OCI-LY1 (cell line): ENCODE data around the gene PCNX2.

Experiments
- H2AFZ ChIP-seq: fragments of 200-600 bp; sonication (generic), shearing (Covaris generic); 2 replicates; pipeline ENCODE4 v1.6.0; 2014; ENCODE audit warnings: antibody characterized with exemption, mild to moderate bottlenecking, low read length
- H3F3A ChIP-seq: fragments of 200-600 bp; sonication (generic), shearing (Covaris generic); 2 replicates; pipeline ENCODE4 v1.6.0; 2014; ENCODE audit warnings: mild to moderate bottlenecking, antibody characterized with exemption, low read length, moderate library complexity; ENCODE audit not compliant: insufficient read depth
- H3K27ac ChIP-seq: fragments of 200-600 bp; sonication (generic); 2 replicates; pipeline ENCODE4 v1.5.1; 2014; ENCODE audit warnings: low read length, mixed run types, mild to moderate bottlenecking, low read depth; ENCODE audit not compliant: poor library complexity, severe bottlenecking
- H3K27me3 ChIP-seq: fragments of 200-600 bp; sonication (generic); 2 replicates; pipeline ENCODE4 v1.6.0; 2014; ENCODE audit warnings: antibody characterized with exemption, mild to moderate bottlenecking, low read length, moderate library complexity; ENCODE audit not compliant: insufficient read depth
- H3K36me3 ChIP-seq: fragments of 200-600 bp; sonication (generic); 2 replicates; pipeline ENCODE4 v1.6.1; 2014; ENCODE audit warnings: mild to moderate bottlenecking, antibody characterized with exemption, low read length, moderate library complexity, mixed read lengths; ENCODE audit not compliant: insufficient read depth
- H3K4me1 ChIP-seq: fragments of 200-600 bp; sonication (generic); 2 replicates; pipeline ENCODE4 v1.5.1; 2014; ENCODE audit warnings: mild to moderate bottlenecking, low read length, moderate library complexity; ENCODE audit not compliant: insufficient read depth, severe bottlenecking
- H3K4me2 ChIP-seq: fragments of 200-600 bp; sonication (generic), shearing (Covaris generic); 2 replicates; pipeline ENCODE4 v1.6.1; 2014; ENCODE audit warnings: low read length
- H3K4me3 ChIP-seq: fragments of 200-600 bp; sonication (generic); 2 replicates; pipeline ENCODE4 v1.5.1; 2014; ENCODE audit warnings: low read length, low read depth, mild to moderate bottlenecking, mixed read lengths; ENCODE audit not compliant: poor library complexity, severe bottlenecking
- H3K79me2 ChIP-seq: fragments of 200-600 bp; shearing (Covaris generic); 2 replicates; pipeline ENCODE4 v1.6.1; 2016; ENCODE audit warnings: mixed run types, low read length, mixed read lengths; ENCODE audit not compliant: insufficient read depth
- H3K9ac ChIP-seq: fragments of 200-600 bp; sonication (generic), shearing (Covaris generic); 2 replicates; pipeline ENCODE4 v1.6.1; 2014; ENCODE audit warnings: mild to moderate bottlenecking, low read length, mixed read lengths
- H3K9me2 ChIP-seq: fragments of 200-600 bp; sonication (generic), shearing (Covaris generic); 2 replicates; pipeline ENCODE4 v1.6.1; 2014; ENCODE audit warnings: low read depth, mild to moderate bottlenecking, low read length, mixed read lengths
- H3K9me3 ChIP-seq: fragments of 200-600 bp; shearing (Covaris generic); 2 replicates; pipeline ENCODE4 v1.6.1; 2014; ENCODE audit warnings: low read length, mixed read lengths
- H4K20me1 ChIP-seq: fragments of 200-600 bp; sonication (generic), shearing (Covaris generic); 2 replicates; pipeline ENCODE4 v1.6.0; 2016; ENCODE audit warnings: mild to moderate bottlenecking, low read length; ENCODE audit not compliant: insufficient read depth
- EZH2 ChIP-seq: fragments of 200-600 bp; sonication (generic), shearing (Covaris generic); IDR thresholded peaks from 2 replicates; pipeline ENCODE4 v1.8.0; 2017; ENCODE audit warnings: borderline replicate concordance, mixed run types, mild to moderate bottlenecking, antibody characterized with exemption, low read length, moderate library complexity, mixed read lengths
- TF ChIP-seq, protein P1 (sequence below): fragments of 200-600 bp; sonication (generic), shearing (Covaris generic); IDR thresholded peaks from 2 replicates; pipeline ENCODE4 v1.5.1; 2017; ENCODE audit warnings: mild to moderate bottlenecking, antibody characterized with exemption, low read length, moderate library complexity, mixed read lengths

Gene PCNX2

GRCh38 chr1:232962761-232963745, 332.5 kb downstream of the PCNX2 start:
- Histone ChIP-seq H3K79me2 (no peaks in the 10 kb centered on the region), H3K4me1 (no peaks in the 10 kb centered on the region), H3K27me3 (no peaks in the 10 kb centered on the region), H3K9me2 (no peaks in the 10 kb centered on the region), H3K36me3 (peaks cover 45% of the 10 kb centered on the region), H3K4me2 (no peak overlapping the region), H4K20me1 (no peaks in the 10 kb centered on the region), H3F3A (no peaks in the 10 kb centered on the region), H3K9ac (no peak overlapping the region), H3K4me3 (no peak overlapping the region), H3K27ac (no peak overlapping the region), H2AFZ (no peak overlapping the region), H3K9me3 (peaks cover 6% of the 10 kb centered on the region; the same call in 1 of the 2 replicates)
- TF ChIP-seq, protein P1, sequence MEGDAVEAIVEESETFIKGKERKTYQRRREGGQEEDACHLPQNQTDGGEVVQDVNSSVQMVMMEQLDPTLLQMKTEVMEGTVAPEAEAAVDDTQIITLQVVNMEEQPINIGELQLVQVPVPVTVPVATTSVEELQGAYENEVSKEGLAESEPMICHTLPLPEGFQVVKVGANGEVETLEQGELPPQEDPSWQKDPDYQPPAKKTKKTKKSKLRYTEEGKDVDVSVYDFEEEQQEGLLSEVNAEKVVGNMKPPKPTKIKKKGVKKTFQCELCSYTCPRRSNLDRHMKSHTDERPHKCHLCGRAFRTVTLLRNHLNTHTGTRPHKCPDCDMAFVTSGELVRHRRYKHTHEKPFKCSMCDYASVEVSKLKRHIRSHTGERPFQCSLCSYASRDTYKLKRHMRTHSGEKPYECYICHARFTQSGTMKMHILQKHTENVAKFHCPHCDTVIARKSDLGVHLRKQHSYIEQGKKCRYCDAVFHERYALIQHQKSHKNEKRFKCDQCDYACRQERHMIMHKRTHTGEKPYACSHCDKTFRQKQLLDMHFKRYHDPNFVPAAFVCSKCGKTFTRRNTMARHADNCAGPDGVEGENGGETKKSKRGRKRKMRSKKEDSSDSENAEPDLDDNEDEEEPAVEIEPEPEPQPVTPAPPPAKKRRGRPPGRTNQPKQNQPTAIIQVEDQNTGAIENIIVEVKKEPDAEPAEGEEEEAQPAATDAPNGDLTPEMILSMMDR = no peak
- TF ChIP-seq EZH2 = no peak

- Histone ChIP-seq H4K20me1 (no peaks in the 10 kb centered on the region), H3K36me3 (peaks cover 42% of the 10 kb centered on the region), H3F3A (no peaks in the 10 kb centered on the region), H3K27ac (no peak overlapping the region), H3K4me2 (no peak overlapping the region), H3K4me1 (peaks cover 2% of the 10 kb centered on the region), H3K9me2 (no peaks in the 10 kb centered on the region), H3K9ac (no peak overlapping the region), H3K9me3 (peaks cover 6% of the 10 kb centered on the region; the same call in 1 of the 2 replicates), H3K4me3 (no peak overlapping the region), H3K27me3 (no peaks in the 10 kb centered on the region), H3K79me2 (no peaks in the 10 kb centered on the region), H2AFZ (no peak overlapping the region)
- no peak for TF ChIP-seq EZH2
- TF ChIP-seq, protein P1 = no peak
Measured at GRCh38 chr1:232958067-232958466, 337.5 kb downstream of the PCNX2 start.

DNA sequence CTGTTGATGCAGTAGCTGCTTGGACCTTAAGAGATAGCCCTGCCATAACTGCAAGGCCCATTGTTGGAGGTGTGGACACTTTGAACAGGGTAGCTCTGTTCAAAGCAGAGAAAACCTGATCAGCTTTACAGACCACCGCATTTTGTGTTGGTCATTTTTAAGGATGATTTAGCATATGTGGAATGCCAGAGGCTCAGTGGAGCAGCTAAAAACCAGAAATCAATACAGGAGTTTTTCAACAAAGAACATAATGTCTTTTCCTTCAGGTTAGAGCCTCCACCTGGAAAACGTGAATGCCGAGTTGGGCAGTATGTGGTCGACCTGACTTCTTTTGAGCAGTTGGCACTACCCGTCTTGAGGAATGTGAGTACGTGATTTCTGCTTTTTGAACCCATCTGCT, 339.4 kb downstream of the PCNX2 start:
- peaks cover 6% of the 10 kb centered on the region; the same call in 1 of the 2 replicates for H3K9me3 ChIP-seq
- peaks cover 37% of the 10 kb centered on the region for H3K36me3 ChIP-seq
- no peaks in the 10 kb centered on the region for H3K79me2 ChIP-seq
- no peak overlapping the region for H3K9ac ChIP-seq
- TF ChIP-seq, protein P1 = no peak
- no peak for TF ChIP-seq EZH2
- no peaks in the 10 kb centered on the region for H3K27me3 ChIP-seq
- no peak overlapping the region for H2AFZ ChIP-seq
- H4K20me1 ChIP-seq = no peaks in the 10 kb centered on the region
- H3K4me3 ChIP-seq = no peak overlapping the region
- peaks cover 21% of the 10 kb centered on the region for H3K4me1 ChIP-seq
- H3K4me2 ChIP-seq = no peak overlapping the region
- H3F3A ChIP-seq = no peaks in the 10 kb centered on the region
- no peaks in the 10 kb centered on the region for H3K9me2 ChIP-seq
- no peak overlapping the region for H3K27ac ChIP-seq
